DMS153 treated with DMSO at 0.1 percent for 48 hours (cell line): ENCODE data around the gene C2CD2L.
A peak's percentile ranks its signal among the peaks of the same experiment; 100 is the strongest.
"Not testable (repeated sequence)": the region's sequence is repeated elsewhere in the genome, so short reads cannot be mapped to it uniquely, and the experiment has no call there.

ENCODE experiments used
- DNase-seq: peaks from one replicate; lab custom pipeline; 2025; ENCODE audit not compliant: unreplicated experiment; lab: John Stamatoyannopoulos, UW

C2CD2L gene

GRCh38 chr11:119113716-119114115 is 6.6 kb downstream of the C2CD2L start:
- DNase-seq = no peak

- DNase-seq = no peak
Measured at GRCh38 chr11:119114351-119114750, 7.2 kb downstream of the C2CD2L start.

GRCh38 chr11:119115484-119116234 is 8.5 kb downstream of the C2CD2L start:
- no peak for DNase-seq

GRCh38 chr11:119116235-119116594 is 9.1 kb downstream of the C2CD2L start:
- DNase-seq = no peak

GRCh38 chr11:119116601-119117000 is 9.5 kb downstream of the C2CD2L start:
- no peak for DNase-seq

GRCh38 chr11:119117004-119117706 is 10.0 kb downstream of the C2CD2L start:
- DNase-seq = no peak

GRCh38 chr11:119118227-119118626 is 11.1 kb downstream of the C2CD2L start:
- no peak for DNase-seq

GRCh38 chr11:119118946-119119345 is 11.8 kb downstream of the C2CD2L start:
- no peak for DNase-seq

- DNase-seq = no peak
Measured at GRCh38 chr11:119120639-119121007, 13.5 kb downstream of the C2CD2L start.

- peak; percentile 95 for DNase-seq
Measured at GRCh38 chr11:119121008-119121810, 14.1 kb downstream of the C2CD2L start, which contains the start of gene HINFP. HINFP (plus strand) TSS chr11:119121580; CDS start chr11:119126945, 5,365 bp downstream.

GRCh38 chr11:119121811-119122124 is 14.6 kb downstream of the C2CD2L start:
- DNase-seq = no peak

- no peak for DNase-seq
Measured at GRCh38 chr11:119125821-119126220, 18.7 kb downstream of the C2CD2L start.

- no peak for DNase-seq
Measured at GRCh38 chr11:119126675-119127268, 19.6 kb downstream of the C2CD2L start.

- no peak for DNase-seq
Measured at GRCh38 chr11:119130662-119131061, 23.5 kb downstream of the C2CD2L start.

- no peak for DNase-seq
Measured at GRCh38 chr11:119134389-119134978, 27.3 kb downstream of the C2CD2L start.

GRCh38 chr11:119139276-119139675 is 32.1 kb downstream of the C2CD2L start:
- DNase-seq = not testable (repeated sequence)

GRCh38 chr11:119144825-119145486 is 37.8 kb downstream of the C2CD2L start:
- DNase-seq = peak; percentile 35

- no peak for DNase-seq
Measured at GRCh38 chr11:119145551-119145950, 38.4 kb downstream of the C2CD2L start.

- DNase-seq = no peak
Measured at GRCh38 chr11:119147604-119148333, 40.6 kb downstream of the C2CD2L start.

- DNase-seq = no peak
Measured at GRCh38 chr11:119148720-119149017, 41.5 kb downstream of the C2CD2L start.
